Gastroesophageal sphincter (tissue), 3 donors: Measurements from ENCODE around the gene PRMT1.

Source experiments
- CTCF ChIP-seq, 4 experiments: fragments of 200-600 bp in 2 of 4; fragments of 450-650 bp in 2 of 4; sonication (generic) in 1 of 4; IDR thresholded peaks; one replicate each; pipeline ENCODE4 v1.5.1; 2017 to 2019; ENCODE audit warnings: antibody characterized with exemption in 4 of 4, mild to moderate bottlenecking in 2 of 4, moderate library complexity in 2 of 4
- EP300 ChIP-seq: sonication (generic); formaldehyde crosslinking; IDR thresholded peaks from one replicate; pipeline ENCODE4 v1.6.1; 2017; ENCODE audit warnings: antibody characterized with exemption, mild to moderate bottlenecking
- POLR2A ChIP-seq, 2 donors: fragments of 450-650 bp; IDR thresholded peaks; one replicate each; pipeline ENCODE4 v1.6.1; 2017; ENCODE audit warnings: antibody characterized with exemption in 2 of 2, mild to moderate bottlenecking in 2 of 2, moderate library complexity in 1 of 2
- POLR2AphosphoS5 ChIP-seq: sonication (generic); formaldehyde crosslinking; IDR thresholded peaks from one replicate; pipeline ENCODE4 v1.6.1; 2017; ENCODE audit warnings: antibody characterized with exemption

GRCh38 chr19:49689133-49690078, 12.3 kb downstream of the PRMT1 start, which contains the start of gene ADM5:
- TF ChIP-seq POLR2A (IDR thresholded peaks at IDR 0.05), result no peak
- peak in 3 of 4 experiments; percentile 36 to 57 (median 42) for TF ChIP-seq CTCF (IDR thresholded peaks at IDR 0.05)
- TF ChIP-seq POLR2AphosphoS5, result no peak
- TF ChIP-seq EP300, result no peak
